OCI-LY3 (cell line): ENCODE data around the gene NR6A1.

Source experiments
- H2AFZ ChIP-seq: fragments of 200-600, 300-600 bp; shearing (Covaris generic); 2 replicates; pipeline ENCODE4 v1.6.0; 2014; ENCODE audit warnings: antibody characterized with exemption, low read depth, low read length
- H3K27ac ChIP-seq: fragments of 200-600, 300-600 bp; sonication (generic); 2 replicates; pipeline ENCODE4 v1.5.1; 2014; ENCODE audit warnings: mild to moderate bottlenecking, low read length, moderate library complexity, mixed read lengths
- H3K27me3 ChIP-seq: fragments of 200-600, 300-600 bp; sonication (generic); 2 replicates; pipeline ENCODE4 v1.6.1; 2014; ENCODE audit warnings: low read depth, low read length, mixed read lengths
- H3K36me3 ChIP-seq: fragments of 200-600, 300-600 bp; sonication (generic); replicated peaks from 2 replicates; pipeline ENCODE3; 2014; ENCODE audit warnings: low read depth, low read length, mixed read lengths
- H3K4me1 ChIP-seq: fragments of 300-600, 200-600 bp; sonication (generic); 2 replicates; pipeline ENCODE4 v1.6.1; 2014; ENCODE audit warnings: low read length, mixed read lengths
- H3K4me2 ChIP-seq: fragments of 200-600, 300-600 bp; sonication (generic); 2 replicates; pipeline ENCODE4 v1.6.1; 2014; ENCODE audit warnings: low read length, mixed read lengths
- H3K4me3 ChIP-seq: fragments of 300-600, 200-600 bp; sonication (generic); 2 replicates; pipeline ENCODE4 v1.5.1; 2014; ENCODE audit warnings: antibody characterized with exemption, mild to moderate bottlenecking, low read length, moderate library complexity
- H3K79me2 ChIP-seq: fragments of 300-600, 200-600 bp; shearing (Covaris generic); 2 replicates; pipeline ENCODE4 v1.6.1; 2014; ENCODE audit warnings: mild to moderate bottlenecking, low read length, mixed read lengths
- H3K9ac ChIP-seq: fragments of 300-600, 200-600 bp; shearing (Covaris generic); 2 replicates; pipeline ENCODE4 v1.6.0; 2014; ENCODE audit warnings: mild to moderate bottlenecking, low read length, moderate library complexity
- H3K9me3 ChIP-seq: fragments of 200-600, 300-600 bp; shearing (Covaris generic); 2 replicates; pipeline ENCODE4 v1.6.1; 2014; ENCODE audit warnings: low read length, mixed read lengths; ENCODE audit not compliant: insufficient read depth
- H4K20me1 ChIP-seq: fragments of 200-600, 300-600 bp; sonication (generic); 2 replicates; pipeline ENCODE4 v1.6.1; 2016; ENCODE audit warnings: low read length, mixed read lengths; ENCODE audit not compliant: insufficient read depth
- CTCF ChIP-seq: fragments of 200-600, 300-600 bp; sonication (generic); IDR thresholded peaks from 2 replicates; pipeline ENCODE4 v1.5.1; 2014; ENCODE audit warnings: antibody characterized with exemption, low read length, low read depth
- EZH2phosphoT487 ChIP-seq: fragments of 200-600 bp; shearing (Covaris generic); IDR thresholded peaks from 2 replicates; pipeline ENCODE4 v1.6.1; 2018; ENCODE audit warnings: antibody characterized with exemption, mixed run types, low read depth

Gene NR6A1

DNA sequence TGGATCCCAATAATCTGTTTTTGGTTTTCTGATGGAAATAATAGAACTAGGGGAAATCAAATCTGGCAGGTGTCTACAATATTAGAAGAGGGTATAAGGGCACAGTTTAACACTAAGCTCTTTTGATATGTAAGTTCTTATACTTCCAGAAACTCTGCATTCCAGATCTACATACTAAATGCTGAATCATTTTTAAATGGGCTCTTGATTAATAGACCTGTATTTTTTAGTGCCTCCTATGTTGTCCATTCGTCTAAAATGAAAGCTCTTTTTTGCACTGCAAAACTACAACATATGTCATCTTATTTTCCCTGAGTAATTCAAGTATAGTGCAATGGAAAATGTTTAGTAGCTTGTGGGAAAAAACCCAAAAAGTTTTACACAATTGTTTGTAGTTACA is 44.2 kb downstream of the NR6A1 start:
- no peaks in the 10 kb centered on the region for H3K79me2 ChIP-seq
- H3K9me3 ChIP-seq = no peaks in the 10 kb centered on the region
- no peak overlapping the region for H3K4me3 ChIP-seq
- no peak overlapping the region for H2AFZ ChIP-seq
- H3K36me3 ChIP-seq = peaks cover 13% of the 10 kb centered on the region
- H4K20me1 ChIP-seq = peaks cover under 1% of the 10 kb centered on the region; the same call in 1 of the 2 replicates
- no peak overlapping the region for H3K9ac ChIP-seq
- no peaks in the 10 kb centered on the region for H3K4me1 ChIP-seq
- TF ChIP-seq CTCF (no peak), EZH2phosphoT487 (no peak)
- H3K4me2 ChIP-seq = no peak overlapping the region
- H3K27me3 ChIP-seq = no peaks in the 10 kb centered on the region
- no peak overlapping the region for H3K27ac ChIP-seq

GRCh38 chr9:124725068-124725452 is 46.1 kb downstream of the NR6A1 start:
- Histone ChIP-seq H3K4me3 (no peak overlapping the region), H3K27me3 (no peaks in the 10 kb centered on the region), H3K79me2 (no peaks in the 10 kb centered on the region), H3K36me3 (peaks cover 6% of the 10 kb centered on the region), H3K4me1 (no peaks in the 10 kb centered on the region), H3K9me3 (no peaks in the 10 kb centered on the region), H4K20me1 (peaks cover 12% of the 10 kb centered on the region; the same call in 1 of the 2 replicates), H2AFZ (no peak overlapping the region), H3K4me2 (no peak overlapping the region), H3K27ac (no peak overlapping the region), H3K9ac (no peak overlapping the region)
- TF ChIP-seq EZH2phosphoT487 = no peak

GRCh38 chr9:124724415-124725067 is 46.6 kb downstream of the NR6A1 start:
- Histone ChIP-seq H3K36me3 (peaks cover 4% of the 10 kb centered on the region), H2AFZ (no peak overlapping the region), H3K27ac (no peak overlapping the region), H3K27me3 (no peaks in the 10 kb centered on the region), H3K4me3 (no peak overlapping the region), H4K20me1 (peaks cover 12% of the 10 kb centered on the region; the same call in 1 of the 2 replicates), H3K9ac (no peak overlapping the region), H3K4me1 (no peaks in the 10 kb centered on the region), H3K9me3 (no peaks in the 10 kb centered on the region), H3K79me2 (no peaks in the 10 kb centered on the region), H3K4me2 (no peak overlapping the region)
- no peak for TF ChIP-seq EZH2phosphoT487
- no peak for TF ChIP-seq CTCF

DNA sequence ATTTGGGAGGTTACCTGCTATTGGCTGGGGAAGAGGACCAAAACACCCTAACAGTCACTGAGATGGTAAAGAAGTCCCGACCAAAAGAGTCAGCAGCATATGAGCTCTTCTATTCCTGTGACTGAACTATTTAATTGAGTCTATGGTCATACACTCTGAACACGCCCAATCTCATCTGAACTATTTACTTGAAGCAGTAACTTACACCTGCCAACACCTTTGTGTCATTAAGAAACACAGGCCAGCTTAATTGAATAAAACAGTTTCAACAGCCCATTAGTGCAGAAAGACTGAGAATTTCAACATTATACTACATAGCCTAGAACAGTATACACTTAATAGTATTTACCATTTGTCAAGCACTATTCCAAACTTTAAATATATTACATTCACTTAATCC is 47.8 kb downstream of the NR6A1 start:
- no peaks in the 10 kb centered on the region for H3K79me2 ChIP-seq
- TF ChIP-seq CTCF (no peak), EZH2phosphoT487 (no peak)
- no peak overlapping the region for H3K4me3 ChIP-seq
- H2AFZ ChIP-seq = no peak overlapping the region
- peaks cover 4% of the 10 kb centered on the region for H3K36me3 ChIP-seq
- no peak overlapping the region for H3K27ac ChIP-seq
- H3K4me2 ChIP-seq = no peak overlapping the region
- H3K27me3 ChIP-seq = no peaks in the 10 kb centered on the region
- H4K20me1 ChIP-seq = peaks cover 12% of the 10 kb centered on the region; the same call in 1 of the 2 replicates
- H3K4me1 ChIP-seq = no peaks in the 10 kb centered on the region
- no peak overlapping the region for H3K9ac ChIP-seq
- H3K9me3 ChIP-seq = no peaks in the 10 kb centered on the region
